GM12801 (cell line): ENCODE results near the gene BTBD9.

Experiments used
- TF ChIP-seq, protein P1 (sequence below): IDR thresholded peaks from one replicate; pipeline ENCODE4 v1.5.1; 2011; ENCODE audit warnings: control low read depth; ENCODE audit not compliant: insufficient read length; ENCODE audit errors: extremely low read depth

BTBD9 gene

DNA sequence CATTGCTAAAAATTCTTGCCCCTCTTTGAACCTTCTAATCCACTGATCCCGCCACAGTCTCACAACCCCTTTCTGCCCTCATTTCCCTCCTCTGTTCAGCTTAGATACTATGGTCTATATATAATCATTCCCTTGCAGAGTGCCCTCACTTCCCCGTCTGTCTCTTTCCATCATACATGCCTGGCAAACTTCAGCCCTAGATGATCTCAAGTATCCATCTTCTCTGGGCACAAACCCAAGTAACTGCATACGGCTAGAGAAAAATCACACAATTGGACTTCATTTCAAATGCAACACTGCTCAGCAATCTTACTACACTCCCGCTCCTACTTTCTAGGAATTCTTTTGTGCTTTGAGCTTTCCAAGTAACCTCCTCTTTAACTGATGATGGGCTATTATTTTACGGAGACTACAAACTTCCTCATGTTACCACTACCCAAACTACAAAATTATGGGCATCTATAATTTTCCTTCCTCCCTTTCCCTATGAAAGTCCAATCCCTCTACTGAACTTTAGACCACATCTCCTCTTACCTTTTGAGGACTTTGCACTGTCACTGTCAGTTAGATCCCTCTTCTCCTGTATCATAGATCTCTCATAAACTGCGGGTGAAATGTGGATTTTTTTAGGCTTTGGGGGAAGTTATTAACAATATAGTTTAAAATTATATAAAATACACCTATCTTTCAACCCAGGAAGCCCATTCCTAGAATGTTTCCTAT, 135.6 kb downstream of the BTBD9 start:
- TF ChIP-seq, protein P1, sequence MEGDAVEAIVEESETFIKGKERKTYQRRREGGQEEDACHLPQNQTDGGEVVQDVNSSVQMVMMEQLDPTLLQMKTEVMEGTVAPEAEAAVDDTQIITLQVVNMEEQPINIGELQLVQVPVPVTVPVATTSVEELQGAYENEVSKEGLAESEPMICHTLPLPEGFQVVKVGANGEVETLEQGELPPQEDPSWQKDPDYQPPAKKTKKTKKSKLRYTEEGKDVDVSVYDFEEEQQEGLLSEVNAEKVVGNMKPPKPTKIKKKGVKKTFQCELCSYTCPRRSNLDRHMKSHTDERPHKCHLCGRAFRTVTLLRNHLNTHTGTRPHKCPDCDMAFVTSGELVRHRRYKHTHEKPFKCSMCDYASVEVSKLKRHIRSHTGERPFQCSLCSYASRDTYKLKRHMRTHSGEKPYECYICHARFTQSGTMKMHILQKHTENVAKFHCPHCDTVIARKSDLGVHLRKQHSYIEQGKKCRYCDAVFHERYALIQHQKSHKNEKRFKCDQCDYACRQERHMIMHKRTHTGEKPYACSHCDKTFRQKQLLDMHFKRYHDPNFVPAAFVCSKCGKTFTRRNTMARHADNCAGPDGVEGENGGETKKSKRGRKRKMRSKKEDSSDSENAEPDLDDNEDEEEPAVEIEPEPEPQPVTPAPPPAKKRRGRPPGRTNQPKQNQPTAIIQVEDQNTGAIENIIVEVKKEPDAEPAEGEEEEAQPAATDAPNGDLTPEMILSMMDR = no peak

DNA sequence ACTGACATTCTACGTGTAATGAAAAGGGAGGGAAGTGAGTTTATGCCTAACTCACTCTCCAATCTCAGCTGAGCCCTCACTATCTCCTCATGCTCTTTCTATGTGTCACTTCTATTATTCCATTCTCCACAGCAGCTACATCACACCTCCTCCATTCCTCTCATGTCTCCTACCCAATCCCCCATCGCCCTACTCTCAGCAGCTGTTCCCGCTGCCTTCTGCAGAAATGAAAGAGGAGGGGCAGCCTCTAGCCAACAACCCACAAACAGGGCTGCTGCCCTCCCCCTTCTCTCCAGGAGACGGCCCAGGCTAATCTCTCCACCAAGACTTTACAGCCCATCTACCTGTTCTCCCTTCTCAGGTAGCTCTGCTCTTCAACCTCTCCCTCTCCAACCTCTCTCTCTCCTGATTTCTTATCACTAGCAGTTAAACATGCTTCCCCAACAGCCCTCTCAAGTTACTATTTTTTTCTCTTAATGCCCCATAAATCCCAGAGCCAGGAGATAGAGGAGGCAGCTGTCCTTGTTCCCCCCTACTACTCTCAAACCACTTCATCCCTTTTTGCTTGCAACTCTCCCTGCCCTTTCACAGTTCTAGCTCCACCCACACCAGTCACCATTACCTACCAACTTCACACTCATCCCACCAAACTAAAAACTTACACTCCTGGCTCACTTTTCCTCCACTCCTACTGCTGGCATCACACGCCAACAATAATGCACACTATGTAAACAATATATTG, 136.5 kb downstream of the BTBD9 start:
- TF ChIP-seq, protein P1 = no peak

DNA sequence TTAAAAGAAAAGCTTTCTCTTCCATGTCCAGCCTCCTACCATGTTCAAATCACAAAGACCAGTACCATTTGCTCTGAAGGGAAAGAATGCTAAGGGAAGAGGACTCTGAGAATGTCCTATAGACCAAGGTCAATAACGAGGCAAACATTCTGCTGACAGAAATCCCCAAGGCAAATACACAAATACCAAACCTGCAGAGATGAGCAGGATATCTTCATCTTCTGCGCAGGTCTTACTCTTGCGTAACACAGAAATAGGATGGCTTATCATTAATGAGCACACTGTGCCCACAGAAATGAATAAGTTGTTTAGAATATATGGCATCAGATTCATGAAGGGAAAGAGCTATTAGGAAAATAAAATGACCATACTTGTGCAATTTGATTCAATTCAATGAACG, 137.3 kb downstream of the BTBD9 start:
- TF ChIP-seq, protein P1 = no peak

DNA sequence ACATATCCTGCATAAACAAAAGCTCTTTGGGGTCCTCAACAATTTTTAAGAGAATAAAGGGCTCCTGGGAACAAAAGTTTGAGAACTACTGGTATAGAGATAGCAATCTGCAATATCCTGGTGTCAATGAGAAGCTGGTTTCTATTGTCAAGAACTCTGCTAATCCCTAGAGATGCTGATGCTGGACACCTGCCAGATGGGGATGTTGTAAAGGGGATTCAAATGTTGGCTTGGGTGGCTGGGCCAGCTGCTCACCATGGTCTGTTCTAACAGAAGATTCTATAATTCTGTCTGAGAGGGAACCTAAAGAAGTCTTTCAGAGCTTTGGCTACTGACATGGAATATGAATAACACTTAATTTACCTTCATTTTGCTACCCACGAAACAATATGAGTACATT, 137.8 kb downstream of the BTBD9 start:
- TF ChIP-seq, protein P1 = no peak

DNA sequence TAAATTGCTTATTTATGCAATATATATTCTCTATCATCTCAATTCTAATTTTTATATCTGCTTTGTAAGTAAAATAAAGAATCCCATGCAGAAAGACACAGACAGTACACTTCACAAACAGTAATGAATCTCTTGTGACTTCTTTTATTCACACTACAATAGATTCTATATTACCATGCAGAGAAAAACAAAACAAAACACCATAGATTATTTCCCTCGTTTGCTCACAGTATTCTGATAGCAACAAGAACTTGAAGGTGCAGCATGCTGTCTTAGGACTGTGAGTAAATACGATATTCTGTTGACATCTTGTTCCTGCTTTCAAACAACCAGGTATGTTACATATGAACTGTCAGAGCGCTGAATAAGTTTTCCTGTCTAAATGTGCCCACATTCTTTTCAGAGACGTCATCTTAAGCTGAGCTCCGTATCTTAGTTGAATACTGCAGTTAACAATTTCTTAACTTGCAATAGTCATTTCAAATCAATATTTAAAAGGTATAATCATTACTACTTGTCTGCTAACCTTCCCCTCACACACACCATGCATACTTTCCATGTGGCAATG, 140.1 kb downstream of the BTBD9 start:
- TF ChIP-seq, protein P1 = no peak

DNA sequence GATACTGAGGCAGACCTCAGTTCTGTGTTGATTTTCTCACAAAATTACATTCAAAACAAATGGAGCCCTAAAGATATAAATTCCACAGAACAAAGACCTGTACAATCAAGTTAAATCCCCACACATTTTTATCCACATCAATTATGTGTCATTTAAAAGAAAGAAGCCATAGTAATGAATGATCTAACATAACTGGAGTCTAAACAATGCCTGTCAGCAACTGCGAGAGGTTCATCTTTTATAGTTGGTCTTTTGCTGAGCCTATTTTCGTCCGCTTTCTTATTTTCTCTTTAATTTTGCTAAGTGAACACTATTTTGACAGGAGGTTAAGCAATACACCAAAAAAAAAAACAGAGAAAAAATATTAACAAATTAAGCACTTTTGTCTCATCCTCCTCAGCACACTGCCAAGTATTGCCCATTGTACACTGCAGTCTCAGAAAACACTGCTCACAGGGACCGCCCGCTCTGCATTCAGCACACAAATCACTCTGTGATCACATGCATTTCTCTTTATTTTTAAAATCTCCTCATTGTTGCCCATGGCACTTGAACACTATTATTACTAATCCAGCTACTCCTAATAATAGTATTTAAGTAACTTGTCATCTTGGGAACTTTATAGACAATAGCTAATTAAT, 140.8 kb downstream of the BTBD9 start:
- TF ChIP-seq, protein P1 = no peak

DNA sequence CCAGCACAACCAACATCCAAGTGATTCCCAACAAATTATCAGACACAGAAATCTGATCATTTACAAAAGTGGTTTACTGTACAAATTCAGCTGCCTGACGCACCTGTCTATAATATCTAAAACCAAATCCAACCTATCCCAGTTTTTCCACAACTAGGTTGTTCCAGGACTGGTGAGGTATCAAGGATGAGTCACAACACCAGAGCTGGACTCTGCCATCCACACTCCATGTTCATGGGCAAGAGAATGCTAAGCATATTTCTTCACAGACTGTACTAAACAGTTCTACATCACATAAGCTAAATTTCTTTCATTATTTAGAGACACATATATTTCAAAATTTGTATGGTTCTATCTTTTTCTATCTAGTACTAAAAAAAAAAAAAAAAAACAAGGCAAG, 141.6 kb downstream of the BTBD9 start:
- TF ChIP-seq, protein P1 = no peak
